Hepatocyte (in vitro differentiated cells): ENCODE results near the gene TOE1.

ENCODE experiments used
- EZH2 ChIP-seq: fragments of 200-600 bp; sonication (generic); IDR thresholded peaks from 2 replicates; pipeline ENCODE4 v1.6.1; 2016; ENCODE audit warnings: antibody characterized with exemption, mild to moderate bottlenecking, borderline replicate concordance
- EZH2phosphoT487 ChIP-seq: fragments of 200-600 bp; sonication (generic); IDR thresholded peaks from one replicate; pipeline ENCODE4 v1.6.1; 2018; ENCODE audit warnings: antibody characterized with exemption, mild to moderate bottlenecking, low read depth, moderate library complexity; ENCODE audit not compliant: unreplicated experiment, severe bottlenecking
- TF ChIP-seq, protein P1 (sequence below): fragments of 200-600 bp; sonication (generic); IDR thresholded peaks from 2 replicates; pipeline ENCODE4 v1.5.1; 2016; ENCODE audit warnings: antibody characterized with exemption, mild to moderate bottlenecking; ENCODE audit not compliant: poor library complexity

DNA sequence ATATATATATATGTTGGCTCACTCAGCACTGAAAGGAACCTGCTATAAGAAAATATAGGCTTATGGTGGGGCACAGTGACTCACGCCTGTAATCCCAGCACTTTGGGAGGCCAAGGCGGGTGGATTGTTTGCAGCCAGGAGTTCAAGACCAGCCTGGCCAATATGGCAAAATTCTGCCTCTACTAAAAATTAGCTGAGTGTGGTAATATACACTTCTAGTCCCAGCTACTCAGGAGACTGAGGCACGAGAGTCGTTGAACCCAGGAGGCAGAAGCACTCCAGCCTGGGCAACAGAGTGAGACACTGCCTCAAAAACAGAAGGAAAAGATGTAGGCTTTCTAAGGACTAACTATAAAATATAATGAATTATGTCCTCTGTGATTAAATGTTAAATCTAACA is 14.9 kb downstream of the TOE1 start:
- TF ChIP-seq, protein P1, sequence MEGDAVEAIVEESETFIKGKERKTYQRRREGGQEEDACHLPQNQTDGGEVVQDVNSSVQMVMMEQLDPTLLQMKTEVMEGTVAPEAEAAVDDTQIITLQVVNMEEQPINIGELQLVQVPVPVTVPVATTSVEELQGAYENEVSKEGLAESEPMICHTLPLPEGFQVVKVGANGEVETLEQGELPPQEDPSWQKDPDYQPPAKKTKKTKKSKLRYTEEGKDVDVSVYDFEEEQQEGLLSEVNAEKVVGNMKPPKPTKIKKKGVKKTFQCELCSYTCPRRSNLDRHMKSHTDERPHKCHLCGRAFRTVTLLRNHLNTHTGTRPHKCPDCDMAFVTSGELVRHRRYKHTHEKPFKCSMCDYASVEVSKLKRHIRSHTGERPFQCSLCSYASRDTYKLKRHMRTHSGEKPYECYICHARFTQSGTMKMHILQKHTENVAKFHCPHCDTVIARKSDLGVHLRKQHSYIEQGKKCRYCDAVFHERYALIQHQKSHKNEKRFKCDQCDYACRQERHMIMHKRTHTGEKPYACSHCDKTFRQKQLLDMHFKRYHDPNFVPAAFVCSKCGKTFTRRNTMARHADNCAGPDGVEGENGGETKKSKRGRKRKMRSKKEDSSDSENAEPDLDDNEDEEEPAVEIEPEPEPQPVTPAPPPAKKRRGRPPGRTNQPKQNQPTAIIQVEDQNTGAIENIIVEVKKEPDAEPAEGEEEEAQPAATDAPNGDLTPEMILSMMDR = no peak
- no peak for TF ChIP-seq EZH2
- TF ChIP-seq EZH2phosphoT487 = no peak
